IMR-90 (cell line): ENCODE results near the gene CEBPE. TPM values are rescaled to one million over a fixed set of nuclear protein-coding genes. Genes with fewer than 3 reads are reported as not detected.

Experiments used
- ATAC-seq: fragments of 200-7000 bp; cut with Tn5 transposase; 2 replicates; pipeline ENCODE4 v1.9.1; 2020; ENCODE audit warnings: low read depth, mild to moderate bottlenecking, moderate library complexity
- BruUV-seq: library from RNA; stranded (reverse); fragments of 400-500 nt; replicated peaks from 2 replicates; lab custom pipeline; 2021; lab: Mats Ljungman, UMichigan
- CTCF ChIA-PET: fragments of 300-600 bp; formaldehyde crosslinking; extraction: SDS; loops from one replicate; lab custom pipeline; 2021; ENCODE audit warnings: antibody characterized with exemption; lab: Yijun Ruan, JAX
- POLR2A ChIA-PET: fragments of 300-600 bp; sonication (Branson Sonifier 250); formaldehyde crosslinking; loops from one replicate; lab custom pipeline; 2022; ENCODE audit warnings: antibody characterized with exemption; ENCODE audit not compliant: unreplicated experiment; lab: Charles Lee
- DNase-seq: peaks from one replicate; pipeline ENCODE4 v3.0.0; 2013
- H2AFZ ChIP-seq: replicated peaks from 2 replicates; pipeline ENCODE3; 2013; ENCODE audit warnings: low read length, mild to moderate bottlenecking; ENCODE audit not compliant: poor library complexity
- H2AK5ac ChIP-seq: 2 replicates; pipeline ENCODE4 v1.6.1; 2013; ENCODE audit warnings: low read depth, low read length, inconsistent platforms
- H2AK9ac ChIP-seq: replicated peaks from 2 replicates; pipeline ENCODE3; 2013; ENCODE audit warnings: mild to moderate bottlenecking, low read depth, low read length, moderate library complexity; ENCODE audit not compliant: poor library complexity
- H2BK120ac ChIP-seq: 2 replicates; pipeline ENCODE4 v1.6.1; 2013; ENCODE audit warnings: low read depth, low read length, inconsistent platforms
- H2BK15ac ChIP-seq: 3 replicates; pipeline ENCODE4 v1.6.1; 2013; ENCODE audit warnings: low read depth, low read length, inconsistent platforms
- H2BK20ac ChIP-seq: 2 replicates; pipeline ENCODE4 v1.6.1; 2013; ENCODE audit warnings: low read depth, mild to moderate bottlenecking, inconsistent platforms, low read length, moderate library complexity
- H2BK5ac ChIP-seq: 2 replicates; pipeline ENCODE4 v1.6.1; 2013; ENCODE audit warnings: mild to moderate bottlenecking, low read depth, low read length, inconsistent platforms; ENCODE audit not compliant: poor library complexity, severe bottlenecking
- H3K14ac ChIP-seq: replicated peaks from 2 replicates; pipeline ENCODE4 v1.6.1; 2013; ENCODE audit warnings: low read depth, low read length, inconsistent platforms
- H3K18ac ChIP-seq: 2 replicates; pipeline ENCODE4 v1.6.1; 2013; ENCODE audit warnings: low read depth, low read length, control low read depth
- H3K23ac ChIP-seq: 2 replicates; pipeline ENCODE4 v1.6.1; 2013; ENCODE audit warnings: low read depth, low read length, inconsistent platforms
- H3K27ac ChIP-seq: 2 replicates; pipeline ENCODE4 v1.5.1; 2013; ENCODE audit warnings: mild to moderate bottlenecking, control low read depth, low read length; ENCODE audit not compliant: insufficient read depth
- H3K27me3 ChIP-seq: 2 replicates; pipeline ENCODE4 v1.6.1; 2013; ENCODE audit warnings: low read length; ENCODE audit not compliant: control insufficient read depth, insufficient read depth
- H3K36me3 ChIP-seq: 2 replicates; pipeline ENCODE4 v1.6.1; 2013; ENCODE audit warnings: low read length, mixed read lengths; ENCODE audit not compliant: control insufficient read depth, insufficient read depth
- H3K4ac ChIP-seq: 2 replicates; pipeline ENCODE4 v1.6.1; 2013; ENCODE audit warnings: low read depth, low read length, inconsistent platforms
- H3K4me1 ChIP-seq: 2 replicates; pipeline ENCODE4 v1.6.1; 2013; ENCODE audit warnings: low read length, mixed read lengths; ENCODE audit not compliant: control insufficient read depth, insufficient read depth
- H3K4me2 ChIP-seq: 2 replicates; pipeline ENCODE4 v1.6.1; 2013; ENCODE audit warnings: low read depth, mild to moderate bottlenecking, control low read depth, low read length, moderate library complexity
- H3K4me3 ChIP-seq: 2 replicates; pipeline ENCODE4 v1.5.1; 2013; ENCODE audit warnings: low read depth, mild to moderate bottlenecking, control low read depth, low read length, moderate library complexity; ENCODE audit not compliant: insufficient read depth
- H3K56ac ChIP-seq: 2 replicates; pipeline ENCODE4 v1.6.1; 2013; ENCODE audit warnings: low read length, inconsistent platforms; ENCODE audit not compliant: insufficient read depth; ENCODE audit errors: extremely low read depth
- H3K79me1 ChIP-seq, 2 experiments: 2 replicates each; pipeline ENCODE4 v1.6.1; 2013; ENCODE audit warnings: low read length in 2 of 2, inconsistent platforms in 1 of 2, low read depth in 1 of 2
- H3K9ac ChIP-seq: 2 replicates; pipeline ENCODE4 v1.6.1; 2013; ENCODE audit warnings: low read depth, low read length, control low read depth
- H3K9me1 ChIP-seq: 2 replicates; pipeline ENCODE4 v1.6.1; 2013; ENCODE audit warnings: low read length, inconsistent platforms; ENCODE audit not compliant: insufficient read depth
- H3K9me3 ChIP-seq: 2 replicates; pipeline ENCODE4 v1.6.1; 2013; ENCODE audit warnings: low read length; ENCODE audit not compliant: control insufficient read depth, insufficient read depth
- H4K20me1 ChIP-seq: 2 replicates; pipeline ENCODE4 v1.6.1; 2013; ENCODE audit warnings: low read length, inconsistent platforms; ENCODE audit not compliant: insufficient read depth
- H4K5ac ChIP-seq: 2 replicates; pipeline ENCODE4 v1.6.1; 2013; ENCODE audit warnings: mild to moderate bottlenecking, low read depth, low read length, control low read depth
- H4K8ac ChIP-seq, 2 experiments: 2 replicates each; pipeline ENCODE4 v1.6.1; 2013; ENCODE audit warnings: low read depth in 2 of 2, low read length in 2 of 2, control low read depth in 1 of 2, inconsistent platforms in 1 of 2
- H4K91ac ChIP-seq: 2 replicates; pipeline ENCODE4 v1.6.1; 2013; ENCODE audit warnings: low read depth, low read length, inconsistent platforms; ENCODE audit not compliant: insufficient read depth
- BHLHE40 ChIP-seq: fragments of 150-350 bp; IDR thresholded peaks from 2 replicates; pipeline ENCODE4 v1.6.1; 2016; ENCODE audit warnings: mild to moderate bottlenecking, low read depth, low read length
- CHD1 ChIP-seq: IDR thresholded peaks from 2 replicates; pipeline ENCODE4 v1.6.1; 2012; ENCODE audit warnings: low read depth, low read length, improper control_type of control experiment
- FOS ChIP-seq: fragments of 150-350 bp; IDR thresholded peaks from 2 replicates; pipeline ENCODE4 v1.6.1; 2016; ENCODE audit warnings: low read depth, low read length
- MAFK ChIP-seq: IDR thresholded peaks from 2 replicates; pipeline ENCODE4 v1.6.1; 2012; ENCODE audit warnings: low read depth, low read length, improper control_type of control experiment
- NFE2L2 ChIP-seq: fragments of 150-350 bp; IDR thresholded peaks from 2 replicates; pipeline ENCODE4 v1.6.1; 2016; ENCODE audit warnings: low read depth, mild to moderate bottlenecking, low read length
- RAD21 ChIP-seq: IDR thresholded peaks from 2 replicates; pipeline ENCODE4 v1.6.1; 2012; ENCODE audit warnings: low read length, improper control_type of control experiment
- RCOR1 ChIP-seq: IDR thresholded peaks from 2 replicates; pipeline ENCODE4 v1.6.1; 2012; ENCODE audit warnings: mild to moderate bottlenecking, low read length, improper control_type of control experiment; ENCODE audit not compliant: insufficient replicate concordance
- RFX5 ChIP-seq: IDR thresholded peaks from 2 replicates; pipeline ENCODE4 v1.8.0; 2012; ENCODE audit warnings: low read depth, mild to moderate bottlenecking, low read length, moderate library complexity
- SMC3 ChIP-seq: fragments of 150-350 bp; IDR thresholded peaks from 2 replicates; pipeline ENCODE4 v1.6.1; 2016; ENCODE audit warnings: low read depth, mild to moderate bottlenecking, antibody characterized with exemption, low read length, moderate library complexity
- WGBS, 2 experiments: methylation state at CpG; one replicate each; pipeline versions ENCODE4 v1.1.5 to v1.1.7; 2013; ENCODE audit warnings: missing lambda C conversion rate in 2 of 2; ENCODE audit not compliant: insufficient read length in 1 of 2; ENCODE audit errors: extremely low coverage in 2 of 2; 5-methylcytosine and 5-hydroxymethylcytosine counted together
- dilution Hi-C: fragments of 300-500 bp; cut with HindIII; formaldehyde crosslinking; loops from one replicate; pipeline ENCODE4 v1.14.3; 2018; ENCODE audit warnings: low sequenced_read_pairs; ENCODE audit not compliant: unreplicated experiment
- in situ Hi-C: fragments of 300-500 bp; cut with MboI; formaldehyde crosslinking; loops from 3 replicates; pipeline ENCODE4 v1.14.3; 2019; ENCODE audit warnings: low sequenced_read_pairs, inconsistent platforms, mixed read lengths
- intact Hi-C: fragments of 100-400 bp; cut with micrococcal nuclease; formaldehyde crosslinking; loops from 2 replicates; pipeline ENCODE4 v1.10.0; 2022
- polyA plus RNA-seq, 3 experiments: library from polyadenylated mRNA; depleted of rRNA; stranded (reverse); fragments of >200 nt; gene quantifications; 2 replicates each; pipeline ENCODE4 v1.2.3, GENCODE V29; 2012; ENCODE audit warnings: low replicate concordance in 1 of 3
- total RNA-seq: library from RNA; depleted of rRNA; stranded (reverse); fragments of >200 nt; gene quantifications from 2 replicates; pipeline ENCODE4 v1.2.3, GENCODE V29; 2012
- TF ChIP-seq, protein P1 (sequence below): conservative IDR thresholded peaks from 2 replicates; pipeline ENCODE4 v1.5.1; 2012; ENCODE audit warnings: mild to moderate bottlenecking, low read depth, low read length, improper control_type of control experiment
- TF ChIP-seq, protein P2 (sequence below): fragments of 150-350 bp; IDR thresholded peaks from 2 replicates; pipeline ENCODE4 v1.6.1; 2016; ENCODE audit warnings: low read depth, mild to moderate bottlenecking, low read length, moderate library complexity, borderline replicate concordance

The CEBPE gene
- total and polyA plus RNA-seq, 2 of the 4 experiments (the other 2 are of a cell fraction), result 0.05 TPM; not detected in 1

DNA sequence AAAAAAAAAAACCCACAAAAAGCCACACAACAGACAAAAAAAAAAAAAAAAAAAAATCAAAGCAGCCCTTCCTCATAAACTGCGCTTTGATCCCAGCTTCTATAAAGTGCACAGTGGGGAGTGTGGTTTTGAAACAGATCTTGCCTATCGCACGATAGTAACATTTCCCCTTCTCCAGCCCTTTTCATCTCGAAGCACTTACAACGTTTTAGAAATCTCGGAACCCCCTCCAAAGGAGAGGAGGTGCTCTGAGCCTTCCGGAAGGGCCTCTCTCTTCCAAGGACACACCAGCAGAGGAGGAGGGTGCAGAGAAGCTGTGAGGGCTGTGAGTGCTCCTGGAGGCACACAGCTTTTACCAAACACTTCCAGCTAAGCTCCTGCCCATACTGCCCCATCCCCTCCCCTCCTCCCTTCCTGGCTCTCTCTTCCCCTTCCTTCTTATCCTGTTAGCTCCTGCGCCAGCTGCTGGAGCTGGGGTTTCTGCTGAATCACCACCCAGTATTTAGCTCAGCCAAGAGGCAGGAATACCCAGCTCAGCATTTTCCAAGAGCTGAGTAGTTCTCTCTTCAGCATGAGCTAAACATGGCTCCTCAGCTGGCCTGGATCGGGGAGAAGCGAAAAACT is 36.0 kb upstream of the CEBPE start:
- peak overlapping the region; percentile 83 for H4K91ac ChIP-seq
- no peak overlapping the region for H3K56ac ChIP-seq
- H2AFZ ChIP-seq, result peak overlapping the region; percentile 94
- H2BK5ac ChIP-seq, result peak overlapping the region; percentile 22
- peak overlapping the region; percentile 90 for H2BK120ac ChIP-seq
- H2BK20ac ChIP-seq, result peak overlapping the region; percentile 61; the same call in 1 of the 2 replicates
- TF ChIP-seq RFX5 (no peak), MAFK (peak; percentile 98), BHLHE40 (no peak), SMC3 (no peak), RCOR1 (no peak), CHD1 (no peak), RAD21 (no peak), FOS (no peak), NFE2L2 (peak; percentile 91)
- TF ChIP-seq, protein P1, sequence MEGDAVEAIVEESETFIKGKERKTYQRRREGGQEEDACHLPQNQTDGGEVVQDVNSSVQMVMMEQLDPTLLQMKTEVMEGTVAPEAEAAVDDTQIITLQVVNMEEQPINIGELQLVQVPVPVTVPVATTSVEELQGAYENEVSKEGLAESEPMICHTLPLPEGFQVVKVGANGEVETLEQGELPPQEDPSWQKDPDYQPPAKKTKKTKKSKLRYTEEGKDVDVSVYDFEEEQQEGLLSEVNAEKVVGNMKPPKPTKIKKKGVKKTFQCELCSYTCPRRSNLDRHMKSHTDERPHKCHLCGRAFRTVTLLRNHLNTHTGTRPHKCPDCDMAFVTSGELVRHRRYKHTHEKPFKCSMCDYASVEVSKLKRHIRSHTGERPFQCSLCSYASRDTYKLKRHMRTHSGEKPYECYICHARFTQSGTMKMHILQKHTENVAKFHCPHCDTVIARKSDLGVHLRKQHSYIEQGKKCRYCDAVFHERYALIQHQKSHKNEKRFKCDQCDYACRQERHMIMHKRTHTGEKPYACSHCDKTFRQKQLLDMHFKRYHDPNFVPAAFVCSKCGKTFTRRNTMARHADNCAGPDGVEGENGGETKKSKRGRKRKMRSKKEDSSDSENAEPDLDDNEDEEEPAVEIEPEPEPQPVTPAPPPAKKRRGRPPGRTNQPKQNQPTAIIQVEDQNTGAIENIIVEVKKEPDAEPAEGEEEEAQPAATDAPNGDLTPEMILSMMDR, result no peak
- TF ChIP-seq, protein P2, sequence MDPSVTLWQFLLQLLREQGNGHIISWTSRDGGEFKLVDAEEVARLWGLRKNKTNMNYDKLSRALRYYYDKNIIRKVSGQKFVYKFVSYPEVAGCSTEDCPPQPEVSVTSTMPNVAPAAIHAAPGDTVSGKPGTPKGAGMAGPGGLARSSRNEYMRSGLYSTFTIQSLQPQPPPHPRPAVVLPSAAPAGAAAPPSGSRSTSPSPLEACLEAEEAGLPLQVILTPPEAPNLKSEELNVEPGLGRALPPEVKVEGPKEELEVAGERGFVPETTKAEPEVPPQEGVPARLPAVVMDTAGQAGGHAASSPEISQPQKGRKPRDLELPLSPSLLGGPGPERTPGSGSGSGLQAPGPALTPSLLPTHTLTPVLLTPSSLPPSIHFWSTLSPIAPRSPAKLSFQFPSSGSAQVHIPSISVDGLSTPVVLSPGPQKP, result no peak
- in situ Hi-C loops (no loop called here), dilution Hi-C loops (no loop called here), intact Hi-C loops (loop anchor here (2.0 kb wide), 1 partner anchor 34 kb away; no protein-coding TSS in a partner anchor)
- H3K4me1 ChIP-seq, result peaks cover 4% of the 10 kb centered on the region
- H3K27ac ChIP-seq, result peak overlapping the region; percentile 53; the same call in 1 of the 2 replicates
- H3K79me1 ChIP-seq, result no peaks in the 10 kb centered on the region
- H3K14ac ChIP-seq, result peak overlapping the region; percentile 93
- CTCF ChIA-PET, result interaction anchor here (0.6 to 0.8 kb wide), 2 partner anchors 35 to 46 kb away, joined by 4 to 6 read pairs; no protein-coding TSS in a partner anchor
- H3K4ac ChIP-seq, result peak overlapping the region; percentile 82
- no peak overlapping the region for H3K4me3 ChIP-seq
- H2AK9ac ChIP-seq, result peak overlapping the region; percentile 37
- no TSS peak for BruUV-seq
- H3K18ac ChIP-seq, result peak overlapping the region; percentile 78
- peaks cover 18% of the 10 kb centered on the region for H3K27me3 ChIP-seq
- H3K9me3 ChIP-seq, result no peaks in the 10 kb centered on the region
- POLR2A ChIA-PET, result no interaction called here
- H4K8ac ChIP-seq, result peak overlapping the region; percentile 77 to 95
- WGBS, 2 experiments, result no CpG with 5 or more reads among the region's 10 CpGs
- H3K9ac ChIP-seq, result peak overlapping the region; percentile 41; the same call in 1 of the 2 replicates
- 0 out of 2 replicates have a peak overlapping the region, but pooled peaks have one; percentile 41 for H3K23ac ChIP-seq
- H3K9me1 ChIP-seq, result 0 out of 2 replicates have a peak, but pooled peaks cover 3% of the 10 kb centered on the region
- H2BK15ac ChIP-seq, result peak overlapping the region; percentile 76; the same call in 2 of the 3 replicates
- peak overlapping the region; percentile 80 for H4K5ac ChIP-seq
- DNase-seq (peak; percentile 89), ATAC-seq (peak; percentile 98)
- H3K36me3 ChIP-seq, result no peaks in the 10 kb centered on the region
- peak overlapping the region; percentile 51; the same call in 1 of the 2 replicates for H3K4me2 ChIP-seq
- no peak overlapping the region for H2AK5ac ChIP-seq
- no peaks in the 10 kb centered on the region for H4K20me1 ChIP-seq
